GM12872 (cell line): ENCODE data around the gene PDZD2.

Experiments used
- TF ChIP-seq, protein P1 (sequence below): IDR thresholded peaks from 3 replicates; pipeline ENCODE4 v1.5.1; 2011; ENCODE audit warnings: low read depth, mild to moderate bottlenecking, low read length, moderate library complexity; ENCODE audit not compliant: insufficient read depth

PDZD2 gene

GRCh38 chr5:31761877-31762276 lies 122.9 kb downstream of the PDZD2 start:
- TF ChIP-seq, protein P1, sequence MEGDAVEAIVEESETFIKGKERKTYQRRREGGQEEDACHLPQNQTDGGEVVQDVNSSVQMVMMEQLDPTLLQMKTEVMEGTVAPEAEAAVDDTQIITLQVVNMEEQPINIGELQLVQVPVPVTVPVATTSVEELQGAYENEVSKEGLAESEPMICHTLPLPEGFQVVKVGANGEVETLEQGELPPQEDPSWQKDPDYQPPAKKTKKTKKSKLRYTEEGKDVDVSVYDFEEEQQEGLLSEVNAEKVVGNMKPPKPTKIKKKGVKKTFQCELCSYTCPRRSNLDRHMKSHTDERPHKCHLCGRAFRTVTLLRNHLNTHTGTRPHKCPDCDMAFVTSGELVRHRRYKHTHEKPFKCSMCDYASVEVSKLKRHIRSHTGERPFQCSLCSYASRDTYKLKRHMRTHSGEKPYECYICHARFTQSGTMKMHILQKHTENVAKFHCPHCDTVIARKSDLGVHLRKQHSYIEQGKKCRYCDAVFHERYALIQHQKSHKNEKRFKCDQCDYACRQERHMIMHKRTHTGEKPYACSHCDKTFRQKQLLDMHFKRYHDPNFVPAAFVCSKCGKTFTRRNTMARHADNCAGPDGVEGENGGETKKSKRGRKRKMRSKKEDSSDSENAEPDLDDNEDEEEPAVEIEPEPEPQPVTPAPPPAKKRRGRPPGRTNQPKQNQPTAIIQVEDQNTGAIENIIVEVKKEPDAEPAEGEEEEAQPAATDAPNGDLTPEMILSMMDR, result no peak

DNA sequence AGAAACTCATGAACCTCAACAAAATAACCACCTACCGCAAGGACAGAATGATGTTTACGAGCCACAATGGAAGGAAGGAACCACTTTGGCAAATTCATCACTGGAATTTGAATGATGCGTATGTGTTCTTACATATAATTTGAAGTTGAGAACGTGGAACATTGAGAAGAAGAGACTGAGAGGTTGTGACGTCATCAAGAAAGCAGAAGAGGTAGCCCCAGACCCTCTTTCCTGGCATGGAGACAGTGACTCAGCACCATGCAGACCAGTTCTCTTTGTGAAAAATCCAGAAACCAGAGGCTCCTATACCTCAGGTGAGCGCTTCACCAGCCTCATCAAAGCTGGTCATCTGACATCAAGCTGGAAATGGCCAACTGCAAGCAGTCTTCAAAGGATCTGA lies 124.5 kb downstream of the PDZD2 start:
- TF ChIP-seq, protein P1, result no peak

- TF ChIP-seq, protein P1, result no peak
These were observed 128.6 kb downstream of the PDZD2 start for GRCh38 chr5:31767335-31768031.

- TF ChIP-seq, protein P1, result no peak
These were observed 129.1 kb downstream of the PDZD2 start for GRCh38 chr5:31768046-31768445.

- TF ChIP-seq, protein P1, result peak; percentile 13; the same call in 1 of the 3 replicates
These were observed 129.9 kb downstream of the PDZD2 start for GRCh38 chr5:31768784-31769183.

DNA sequence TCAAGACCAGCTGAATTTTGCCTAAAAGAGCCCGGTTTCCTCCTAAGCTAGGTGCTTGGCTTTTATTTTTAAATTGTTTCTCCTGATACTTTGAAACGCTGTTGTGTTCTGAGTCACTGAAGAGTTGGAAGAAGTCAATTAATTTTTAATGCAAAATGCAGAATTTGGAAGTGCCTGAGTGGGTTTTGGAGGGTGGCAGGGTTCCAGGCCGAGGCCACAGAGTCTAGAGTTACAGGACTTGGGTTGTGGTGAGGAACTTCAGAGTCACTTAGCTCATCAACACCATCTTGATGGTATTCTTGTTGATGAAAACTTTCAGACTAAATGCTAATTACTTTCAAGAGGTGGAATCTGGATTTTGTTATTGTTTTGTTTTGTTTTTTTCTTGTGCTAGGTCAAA lies 130.6 kb downstream of the PDZD2 start:
- TF ChIP-seq, protein P1, result no peak

- TF ChIP-seq, protein P1, result no peak
These were observed 131.3 kb downstream of the PDZD2 start for GRCh38 chr5:31770132-31770720.
